NB4 (cell line): Measurements from ENCODE around the gene GGTA1.
"Not testable (repeated sequence)": the region's sequence is repeated elsewhere in the genome, so short reads cannot be mapped to it uniquely, and the experiment has no call there.

Source experiments
- CTCF ChIP-seq: IDR thresholded peaks from one replicate; pipeline ENCODE4 v1.5.1; 2012; ENCODE audit warnings: low read depth, low read length
- MAX ChIP-seq: IDR thresholded peaks from 2 replicates; pipeline ENCODE4 v1.6.1; 2011; ENCODE audit warnings: low read depth, low read length
- MYC ChIP-seq: IDR thresholded peaks from 2 replicates; pipeline ENCODE4 v1.6.1; 2011; ENCODE audit warnings: low read depth, low read length
- POLR2A ChIP-seq: IDR thresholded peaks from 2 replicates; pipeline ENCODE4 v1.6.1; 2011; ENCODE audit warnings: mild to moderate bottlenecking; ENCODE audit not compliant: insufficient read length; ENCODE audit errors: extremely low read depth

- TF ChIP-seq POLR2A, CTCF, MAX, MYC: not testable (repeated sequence)
Measured at GRCh38 chr9:121458449-121458848, 41.2 kb downstream of the GGTA1 start.
